Left ventricle myocardium inferior (tissue), 1 donor: ENCODE measurements around the gene KLHL36. TPM values are rescaled to one million over a fixed set of nuclear protein-coding genes. Genes with fewer than 3 reads are reported as not detected.

Source experiments
- DNase-seq: peaks from one replicate; pipeline ENCODE4 v3.0.0-alpha.2; 2020
- H3K27ac ChIP-seq: fragments of 200-600 bp; replicated peaks from 2 replicates; pipeline ENCODE4 v1.8.0; 2021
- H3K27me3 ChIP-seq: fragments of 200-600 bp; 2 replicates; pipeline ENCODE4 v1.8.0; 2021; ENCODE audit warnings: low read depth
- H3K36me3 ChIP-seq: fragments of 200-600 bp; 2 replicates; pipeline ENCODE4 v1.8.0; 2021
- H3K4me1 ChIP-seq: fragments of 200-600 bp; 2 replicates; pipeline ENCODE4 v1.8.0; 2021
- H3K4me3 ChIP-seq: fragments of 200-600 bp; 2 replicates; pipeline ENCODE4 v1.8.0; 2021; ENCODE audit warnings: mild to moderate bottlenecking, moderate library complexity
- H3K9me3 ChIP-seq: fragments of 200-600 bp; replicated peaks from 2 replicates; pipeline ENCODE4 v1.8.0; 2021
- intact Hi-C: fragments of 100-400 bp; cut with micrococcal nuclease; formaldehyde crosslinking; loops from one replicate; pipeline ENCODE4 v1.11.0; 2022
- total RNA-seq: library from RNA; stranded (reverse); fragmentation: NEBNext Ultra II Directional; extraction: Animal tissue kit (Norgen Biotek cat#: 25700); gene quantifications from one replicate; pipeline ENCODE4 v1.2.1, GENCODE V29; 2021
- TF ChIP-seq, protein P1 (sequence below): fragments of 200-600 bp; IDR thresholded peaks from 2 replicates; pipeline ENCODE4 v1.8.0; 2021; ENCODE audit warnings: antibody characterized with exemption, mild to moderate bottlenecking, borderline replicate concordance
- donor health status: DM: no; HTN: yes; CAD: no; lungs with severe emphysema.

The KLHL36 gene
- total RNA-seq, 1 donor from 2014 or later: 84.4 TPM

DNA sequence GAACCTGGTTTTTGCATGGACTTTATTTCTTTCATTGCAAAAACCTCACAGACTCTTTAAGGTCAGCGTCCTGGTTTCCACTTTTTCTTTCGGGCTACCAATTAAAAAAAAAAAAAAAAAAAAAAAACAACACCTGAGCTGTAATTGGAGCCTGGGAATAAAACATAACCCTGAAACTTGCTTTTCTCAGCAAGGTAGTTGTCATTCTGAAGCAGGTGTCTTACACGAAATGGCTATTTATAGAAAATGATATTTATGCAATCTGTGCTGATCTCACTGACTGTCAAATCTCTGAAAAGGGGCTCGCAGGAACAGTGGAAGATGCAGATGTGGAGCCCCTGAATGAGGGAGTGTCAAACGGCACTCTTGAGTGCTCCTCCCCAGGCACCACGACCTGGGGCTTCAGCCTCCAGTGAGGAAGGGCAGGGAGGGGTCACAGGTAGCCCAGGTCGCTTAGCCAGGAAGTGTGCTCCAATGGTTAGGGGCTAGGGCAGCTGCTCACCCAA, 20.0 kb upstream of the KLHL36 start:
- intact Hi-C loops: no loop called here
- Histone ChIP-seq H3K27ac (no peak overlapping the region), H3K9me3 (no peaks in the 10 kb centered on the region), H3K4me1 (peaks cover 7% of the 10 kb centered on the region), H3K27me3 (no peaks in the 10 kb centered on the region), H3K4me3 (no peak overlapping the region), H3K36me3 (no peaks in the 10 kb centered on the region)
- no peak for DNase-seq
- TF ChIP-seq, protein P1, sequence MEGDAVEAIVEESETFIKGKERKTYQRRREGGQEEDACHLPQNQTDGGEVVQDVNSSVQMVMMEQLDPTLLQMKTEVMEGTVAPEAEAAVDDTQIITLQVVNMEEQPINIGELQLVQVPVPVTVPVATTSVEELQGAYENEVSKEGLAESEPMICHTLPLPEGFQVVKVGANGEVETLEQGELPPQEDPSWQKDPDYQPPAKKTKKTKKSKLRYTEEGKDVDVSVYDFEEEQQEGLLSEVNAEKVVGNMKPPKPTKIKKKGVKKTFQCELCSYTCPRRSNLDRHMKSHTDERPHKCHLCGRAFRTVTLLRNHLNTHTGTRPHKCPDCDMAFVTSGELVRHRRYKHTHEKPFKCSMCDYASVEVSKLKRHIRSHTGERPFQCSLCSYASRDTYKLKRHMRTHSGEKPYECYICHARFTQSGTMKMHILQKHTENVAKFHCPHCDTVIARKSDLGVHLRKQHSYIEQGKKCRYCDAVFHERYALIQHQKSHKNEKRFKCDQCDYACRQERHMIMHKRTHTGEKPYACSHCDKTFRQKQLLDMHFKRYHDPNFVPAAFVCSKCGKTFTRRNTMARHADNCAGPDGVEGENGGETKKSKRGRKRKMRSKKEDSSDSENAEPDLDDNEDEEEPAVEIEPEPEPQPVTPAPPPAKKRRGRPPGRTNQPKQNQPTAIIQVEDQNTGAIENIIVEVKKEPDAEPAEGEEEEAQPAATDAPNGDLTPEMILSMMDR: no peak

- intact Hi-C loops: no loop called here
- TF ChIP-seq, protein P1: no peak
- Histone ChIP-seq H3K4me1 (peaks cover 15% of the 10 kb centered on the region), H3K27me3 (no peaks in the 10 kb centered on the region), H3K9me3 (no peaks in the 10 kb centered on the region), H3K4me3 (no peak overlapping the region), H3K27ac (no peak overlapping the region), H3K36me3 (no peaks in the 10 kb centered on the region)
- no peak for DNase-seq
Observed at GRCh38 chr16:84629580-84629979, 18.7 kb upstream of the KLHL36 start.

DNA sequence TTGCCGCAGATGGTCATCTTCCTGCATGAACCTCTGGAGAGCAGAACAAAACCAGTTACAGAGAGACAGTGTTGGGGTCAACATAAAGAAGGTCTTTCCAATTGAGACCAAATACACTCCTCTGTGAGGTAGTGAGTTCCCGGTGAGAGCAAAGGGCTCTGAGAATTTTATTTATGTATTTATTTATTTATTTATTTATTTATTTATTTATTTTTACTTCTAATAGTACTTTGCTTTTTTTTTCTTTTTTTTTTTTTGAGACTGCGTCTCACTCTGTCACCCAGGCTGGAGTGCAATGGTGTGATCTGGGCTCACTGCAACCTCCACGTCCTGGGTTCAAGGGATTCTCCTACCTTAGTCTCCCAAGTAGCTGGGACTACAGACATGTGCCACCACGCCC, 18.3 kb upstream of the KLHL36 start:
- no peaks in the 10 kb centered on the region for H3K9me3 ChIP-seq
- TF ChIP-seq, protein P1: no peak
- no peaks in the 10 kb centered on the region for H3K36me3 ChIP-seq
- peaks cover 15% of the 10 kb centered on the region for H3K4me1 ChIP-seq
- DNase-seq: no peak
- no peak overlapping the region for H3K4me3 ChIP-seq
- H3K27me3 ChIP-seq: no peaks in the 10 kb centered on the region
- H3K27ac ChIP-seq: no peak overlapping the region
- intact Hi-C loops: no loop called here

DNA sequence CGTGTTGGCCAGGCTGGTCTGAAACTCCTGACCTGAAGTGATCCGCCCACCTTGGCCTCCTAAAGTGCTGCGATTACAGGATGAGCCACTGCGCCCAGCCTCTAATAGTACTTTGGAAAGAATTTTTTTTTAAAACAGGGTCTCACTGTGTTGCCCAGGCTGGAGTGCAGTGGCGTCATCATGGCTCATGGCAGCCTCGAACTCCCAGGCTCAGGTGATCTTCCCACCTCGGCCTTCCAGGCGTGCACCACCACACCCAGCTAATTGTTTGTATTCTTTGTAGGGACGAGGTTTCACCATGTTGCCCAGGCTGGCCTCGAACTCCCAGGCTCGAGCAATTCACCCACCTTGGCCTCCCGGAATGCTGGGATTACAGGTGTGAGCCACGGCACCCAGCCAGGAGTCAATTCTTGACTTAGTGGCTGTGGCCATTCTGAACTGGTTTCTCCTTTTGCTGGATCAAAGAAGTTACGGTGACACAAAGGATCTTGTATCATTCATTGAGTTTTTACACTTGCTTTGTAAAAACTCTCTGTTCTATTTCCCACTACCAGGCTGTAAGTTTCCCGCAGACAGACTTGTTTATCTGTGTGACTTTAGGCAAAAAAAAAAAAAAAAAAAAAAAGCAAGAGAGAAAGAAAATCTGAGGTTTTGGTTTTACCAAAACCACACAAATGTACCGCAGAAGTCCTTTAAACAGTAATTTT, 17.7 kb upstream of the KLHL36 start:
- no peak overlapping the region for H3K27ac ChIP-seq
- intact Hi-C loops: no loop called here
- H3K36me3 ChIP-seq: no peaks in the 10 kb centered on the region
- no peak overlapping the region for H3K4me3 ChIP-seq
- H3K9me3 ChIP-seq: no peaks in the 10 kb centered on the region
- TF ChIP-seq, protein P1: no peak
- DNase-seq: no peak
- no peaks in the 10 kb centered on the region for H3K27me3 ChIP-seq
- H3K4me1 ChIP-seq: peaks cover 15% of the 10 kb centered on the region

DNA sequence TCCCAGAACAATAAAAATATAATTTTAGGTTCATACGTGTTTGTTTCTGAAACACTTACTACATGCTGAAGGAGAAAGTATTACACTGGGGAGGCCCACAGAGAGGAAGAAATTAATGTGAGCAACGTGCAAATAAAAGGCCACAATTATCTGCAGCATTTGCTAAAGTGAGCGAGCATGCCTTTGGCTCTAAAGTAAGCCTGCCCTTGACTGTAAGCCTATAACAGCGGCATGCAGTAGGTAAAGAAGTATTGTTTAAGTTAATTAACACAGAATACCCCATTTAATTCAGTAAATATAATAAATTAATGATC, 17.2 kb upstream of the KLHL36 start:
- peaks cover 15% of the 10 kb centered on the region for H3K4me1 ChIP-seq
- DNase-seq: no peak
- no peaks in the 10 kb centered on the region for H3K9me3 ChIP-seq
- H3K27me3 ChIP-seq: no peaks in the 10 kb centered on the region
- no peaks in the 10 kb centered on the region for H3K36me3 ChIP-seq
- no peak overlapping the region for H3K4me3 ChIP-seq
- TF ChIP-seq, protein P1: no peak
- H3K27ac ChIP-seq: no peak overlapping the region
- intact Hi-C loops: no loop called here
